KMS-11 (cell line): ENCODE data around the gene GLYR1.

Experiments used
- H2AFZ ChIP-seq: fragments of 200-600 bp; sonication (generic); 2 replicates; pipeline ENCODE4 v1.6.1; 2016; ENCODE audit warnings: antibody characterized with exemption, mixed run types, low read depth
- H3K27ac ChIP-seq: fragments of 200-600 bp; sonication (generic); 2 replicates; pipeline ENCODE4 v1.6.1; 2016; ENCODE audit warnings: mild to moderate bottlenecking, mixed run types
- H3K27me3 ChIP-seq: fragments of 200-600 bp; sonication (generic); 2 replicates; pipeline ENCODE4 v1.6.1; 2017; ENCODE audit warnings: mild to moderate bottlenecking, low read depth, mixed run types, moderate library complexity; ENCODE audit not compliant: insufficient read depth
- H3K36me3 ChIP-seq: fragments of 200-600 bp; sonication (generic); 2 replicates; pipeline ENCODE4 v1.6.1; 2017; ENCODE audit warnings: mild to moderate bottlenecking, mixed run types; ENCODE audit not compliant: insufficient read depth
- H3K4me1 ChIP-seq: fragments of 200-600 bp; sonication (generic); 2 replicates; pipeline ENCODE4 v1.6.1; 2016; ENCODE audit warnings: mild to moderate bottlenecking, low read depth, mixed run types; ENCODE audit not compliant: poor library complexity, severe bottlenecking
- H3K4me2 ChIP-seq: fragments of 200-600 bp; sonication (generic); 2 replicates; pipeline ENCODE4 v1.7.0; 2016; ENCODE audit warnings: mild to moderate bottlenecking, mixed run types
- H3K4me3 ChIP-seq: fragments of 200-600 bp; sonication (generic); IDR thresholded peaks from 2 replicates; pipeline ENCODE4 v1.6.1; 2017; ENCODE audit warnings: low read depth, low read length, mixed read lengths; ENCODE audit not compliant: insufficient read depth
- H3K79me2 ChIP-seq: fragments of 200-600 bp; sonication (generic); 2 replicates; pipeline ENCODE4 v1.6.1; 2016; ENCODE audit warnings: low read depth, mixed run types; ENCODE audit not compliant: insufficient read depth
- H3K9ac ChIP-seq: fragments of 200-600 bp; sonication (generic); 2 replicates; pipeline ENCODE4 v1.6.1; 2016; ENCODE audit warnings: mild to moderate bottlenecking, mixed run types
- H4K20me1 ChIP-seq: fragments of 200-600 bp; sonication (generic); 2 replicates; pipeline ENCODE4 v1.6.1; 2016; ENCODE audit warnings: mild to moderate bottlenecking, mixed run types; ENCODE audit not compliant: insufficient read depth
- TF ChIP-seq, protein P1 (sequence below): fragments of 200-600 bp; sonication (generic); conservative IDR thresholded peaks from 2 replicates; pipeline ENCODE4 v1.6.1; 2017; ENCODE audit warnings: low read depth, mild to moderate bottlenecking, antibody characterized with exemption, low read length, moderate library complexity, mixed read lengths

The GLYR1 gene

DNA sequence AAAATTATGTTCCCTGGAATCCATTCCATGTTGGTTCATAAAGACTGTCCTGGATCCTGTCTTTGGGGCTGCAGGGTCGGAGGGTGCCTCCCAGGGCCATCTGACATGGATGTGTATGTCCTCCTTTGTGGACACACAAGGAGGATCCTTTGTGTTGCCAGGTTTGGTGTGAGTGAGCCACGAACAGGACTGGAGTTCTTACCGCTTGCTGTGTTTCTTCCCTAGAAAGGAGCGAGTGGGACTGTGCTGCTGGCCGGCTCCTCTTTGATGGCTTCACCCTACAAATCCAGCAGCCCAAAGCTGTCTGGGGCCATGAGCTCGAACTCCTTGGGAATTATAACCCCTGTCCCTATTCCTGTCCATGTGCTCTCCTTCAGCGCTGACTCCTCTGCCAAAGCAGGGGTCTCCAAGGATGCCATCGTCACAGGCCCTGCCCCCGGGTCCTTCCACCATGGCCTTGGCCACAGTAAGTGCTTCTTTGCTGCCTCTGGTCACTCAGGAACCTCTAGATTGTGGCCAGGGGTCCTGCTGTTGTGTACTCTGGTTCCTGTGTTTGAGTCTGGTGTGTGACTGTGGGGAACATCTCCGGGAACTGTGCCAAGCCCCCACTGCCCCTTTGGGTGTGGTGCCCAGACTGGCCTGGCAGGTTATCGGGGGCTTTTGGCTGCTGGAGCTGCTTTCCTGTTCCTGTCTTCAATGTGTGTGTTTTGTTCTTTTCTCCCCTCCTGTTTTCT, 29.7 kb upstream of the GLYR1 start:
- no peak overlapping the region for H3K27ac ChIP-seq
- no peak overlapping the region for H3K4me3 ChIP-seq
- no peak overlapping the region for H2AFZ ChIP-seq
- no peaks in the 10 kb centered on the region for H3K4me1 ChIP-seq
- H3K36me3 ChIP-seq, result no peaks in the 10 kb centered on the region; the same call in 1 of the 2 replicates
- H3K4me2 ChIP-seq, result no peak overlapping the region
- H4K20me1 ChIP-seq, result no peaks in the 10 kb centered on the region
- no peaks in the 10 kb centered on the region for H3K79me2 ChIP-seq
- TF ChIP-seq, protein P1, sequence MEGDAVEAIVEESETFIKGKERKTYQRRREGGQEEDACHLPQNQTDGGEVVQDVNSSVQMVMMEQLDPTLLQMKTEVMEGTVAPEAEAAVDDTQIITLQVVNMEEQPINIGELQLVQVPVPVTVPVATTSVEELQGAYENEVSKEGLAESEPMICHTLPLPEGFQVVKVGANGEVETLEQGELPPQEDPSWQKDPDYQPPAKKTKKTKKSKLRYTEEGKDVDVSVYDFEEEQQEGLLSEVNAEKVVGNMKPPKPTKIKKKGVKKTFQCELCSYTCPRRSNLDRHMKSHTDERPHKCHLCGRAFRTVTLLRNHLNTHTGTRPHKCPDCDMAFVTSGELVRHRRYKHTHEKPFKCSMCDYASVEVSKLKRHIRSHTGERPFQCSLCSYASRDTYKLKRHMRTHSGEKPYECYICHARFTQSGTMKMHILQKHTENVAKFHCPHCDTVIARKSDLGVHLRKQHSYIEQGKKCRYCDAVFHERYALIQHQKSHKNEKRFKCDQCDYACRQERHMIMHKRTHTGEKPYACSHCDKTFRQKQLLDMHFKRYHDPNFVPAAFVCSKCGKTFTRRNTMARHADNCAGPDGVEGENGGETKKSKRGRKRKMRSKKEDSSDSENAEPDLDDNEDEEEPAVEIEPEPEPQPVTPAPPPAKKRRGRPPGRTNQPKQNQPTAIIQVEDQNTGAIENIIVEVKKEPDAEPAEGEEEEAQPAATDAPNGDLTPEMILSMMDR, result no peak
- no peaks in the 10 kb centered on the region for H3K27me3 ChIP-seq
- H3K9ac ChIP-seq, result no peak overlapping the region

DNA sequence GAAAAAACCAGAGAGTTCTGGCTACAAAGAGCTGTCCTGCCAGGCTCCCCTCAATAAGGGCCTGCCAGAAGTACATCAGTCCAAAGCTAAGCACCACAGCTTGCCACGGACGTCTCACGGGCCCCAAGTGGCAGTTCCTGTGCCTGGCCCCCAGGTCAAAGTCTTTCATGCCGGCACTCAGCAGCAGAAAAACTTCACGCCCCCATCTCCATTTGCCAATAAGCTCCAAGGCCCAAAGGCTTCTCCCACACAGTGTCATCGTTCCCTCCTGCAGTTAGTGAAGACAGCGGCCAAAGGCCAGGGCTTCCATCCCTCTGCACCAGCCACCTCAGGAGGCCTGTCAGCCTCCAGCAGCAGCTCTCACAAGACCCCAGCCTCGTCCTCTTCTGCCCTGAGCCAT, 27.6 kb upstream of the GLYR1 start:
- H3K4me3 ChIP-seq, result no peak overlapping the region
- H3K79me2 ChIP-seq, result no peaks in the 10 kb centered on the region
- no peak overlapping the region for H3K9ac ChIP-seq
- H3K4me1 ChIP-seq, result no peaks in the 10 kb centered on the region
- H3K27me3 ChIP-seq, result no peaks in the 10 kb centered on the region
- H4K20me1 ChIP-seq, result no peaks in the 10 kb centered on the region
- no peak overlapping the region for H2AFZ ChIP-seq
- TF ChIP-seq, protein P1, result no peak
- no peak overlapping the region for H3K4me2 ChIP-seq
- no peak overlapping the region for H3K27ac ChIP-seq
- peaks cover 10% of the 10 kb centered on the region; the same call in 1 of the 2 replicates for H3K36me3 ChIP-seq

DNA sequence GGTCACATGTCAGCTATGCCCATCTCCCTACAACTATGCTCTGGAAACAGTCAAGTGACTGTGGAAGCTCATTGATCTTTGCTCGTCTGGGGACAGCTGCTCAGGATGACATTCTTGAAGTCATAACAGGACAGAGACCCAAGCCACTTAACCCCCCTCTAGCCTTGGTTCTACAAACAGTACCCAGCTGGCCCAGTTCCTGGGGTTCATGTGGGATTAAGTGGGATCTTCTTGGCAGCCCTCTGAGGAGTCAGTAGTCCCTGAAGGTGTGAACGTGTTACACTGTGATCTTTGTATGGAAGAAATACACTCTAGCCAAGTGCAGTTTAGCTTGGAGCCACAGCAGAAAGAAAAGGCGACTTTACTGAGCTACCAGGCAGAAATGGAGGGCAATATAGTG, 26.0 kb upstream of the GLYR1 start:
- Histone ChIP-seq H3K79me2 (peaks cover 6% of the 10 kb centered on the region; the same call in 1 of the 2 replicates), H2AFZ (no peak overlapping the region), H3K4me2 (no peak overlapping the region), H3K4me3 (no peak overlapping the region), H3K36me3 (peaks cover 10% of the 10 kb centered on the region; the same call in 1 of the 2 replicates), H3K27me3 (no peaks in the 10 kb centered on the region), H3K27ac (no peak overlapping the region), H4K20me1 (no peaks in the 10 kb centered on the region), H3K4me1 (no peaks in the 10 kb centered on the region), H3K9ac (no peak overlapping the region)
- TF ChIP-seq, protein P1, result no peak

DNA sequence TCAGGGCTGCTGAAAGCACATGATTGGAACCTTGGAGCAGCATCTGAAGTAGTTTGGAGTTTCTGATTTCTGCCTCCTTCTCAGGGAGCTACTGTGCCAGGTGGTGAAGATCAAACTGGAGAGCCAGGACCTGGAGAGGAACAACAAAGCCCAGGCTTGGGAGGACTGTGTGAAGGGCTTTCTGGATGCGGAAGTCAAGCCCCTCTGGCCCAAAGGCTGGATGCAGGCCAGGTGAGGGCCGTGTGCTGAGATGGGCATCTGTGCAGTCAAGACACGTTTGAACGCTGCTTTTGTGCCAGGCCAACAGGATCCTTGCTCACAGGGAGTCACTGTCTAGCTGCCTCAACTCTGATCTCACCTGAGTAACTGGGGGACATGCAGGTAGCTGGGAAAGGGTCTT, 24.0 kb upstream of the GLYR1 start:
- Histone ChIP-seq H3K27ac (no peak overlapping the region), H3K4me1 (no peaks in the 10 kb centered on the region), H3K4me3 (no peak overlapping the region), H2AFZ (no peak overlapping the region), H3K36me3 (peaks cover 10% of the 10 kb centered on the region; the same call in 1 of the 2 replicates), H4K20me1 (no peaks in the 10 kb centered on the region; the same call in 1 of the 2 replicates), H3K4me2 (no peak overlapping the region), H3K9ac (no peak overlapping the region), H3K27me3 (no peaks in the 10 kb centered on the region), H3K79me2 (peaks cover 9% of the 10 kb centered on the region; the same call in 1 of the 2 replicates)
- TF ChIP-seq, protein P1, result no peak
